Measurements from ENCODE around the gene PHF11. TPM values are rescaled to one million over a fixed set of nuclear protein-coding genes. Genes with fewer than 3 reads are reported as not detected.

The PHF11 gene
- total RNA-seq, 4 donors from 2014 or later = 12.9 to 31.3 (median 19.6) TPM

- peaks cover 0 to 15% (median 0%) of the 10 kb centered on the region in 3 donors for H3K36me3 ChIP-seq
- 91 to 95% methylated on average over 8 of the region's 8 CpGs for WGBS, 2 donors
- no peaks in the 10 kb centered on the region for H3K9me3 ChIP-seq
- no peak overlapping the region for H3K27ac ChIP-seq
- no peak for DNase-seq
- no peak overlapping the region for H3K4me3 ChIP-seq
- H3K27me3 ChIP-seq = no peaks in the 10 kb centered on the region
- TF ChIP-seq POLR2A (IDR thresholded peaks at IDR 0.05) (no peak), CTCF (IDR thresholded peaks at IDR 0.05) (no peak)
- intact Hi-C loops (cut with DNase I) = no loop called here
- H3K4me1 ChIP-seq = peaks cover 0 to 26% (median 0%) of the 10 kb centered on the region in 3 donors
Observed at GRCh38 chr13:49452725-49453457, 42.9 kb upstream of the PHF11 start.

- H3K9me3 ChIP-seq = no peaks in the 10 kb centered on the region
- no peak overlapping the region for H3K4me3 ChIP-seq
- no peak for DNase-seq
- WGBS, 2 donors = 92 to 95% methylated on average over 7 of the region's 7 CpGs
- intact Hi-C loops (cut with DNase I) = no loop called here
- no peak overlapping the region for H3K27ac ChIP-seq
- no peaks in the 10 kb centered on the region for H3K27me3 ChIP-seq
- peaks cover 0 to 21% (median 0%) of the 10 kb centered on the region in 3 donors for H3K4me1 ChIP-seq
- H3K36me3 ChIP-seq = peaks cover 0 to 15% (median 0%) of the 10 kb centered on the region in 3 donors
- TF ChIP-seq CTCF (IDR thresholded peaks at IDR 0.05) (no peak), POLR2A (IDR thresholded peaks at IDR 0.05) (no peak)
Observed at GRCh38 chr13:49453465-49453864, 42.3 kb upstream of the PHF11 start.

GRCh38 chr13:49454388-49455006 lies 41.3 kb upstream of the PHF11 start:
- TF ChIP-seq POLR2A (IDR thresholded peaks at IDR 0.05) = no peak
- no peak for TF ChIP-seq CTCF (IDR thresholded peaks at IDR 0.05)
- intact Hi-C loops (cut with DNase I) = no loop called here
- H3K9me3 ChIP-seq = no peaks in the 10 kb centered on the region
- no peak overlapping the region for H3K4me3 ChIP-seq
- peaks cover 0 to 15% (median 0%) of the 10 kb centered on the region in 3 donors for H3K36me3 ChIP-seq
- H3K27me3 ChIP-seq = no peaks in the 10 kb centered on the region
- H3K4me1 ChIP-seq = peaks cover 0 to 21% (median 0%) of the 10 kb centered on the region in 3 donors
- H3K27ac ChIP-seq = peak overlapping the region in 1 of 4 donors; percentile 14
- DNase-seq = no peak
- 39 to 59% methylated on average over 4 of the region's 4 CpGs for WGBS, 2 donors

- DNase-seq = no peak
- Histone ChIP-seq H3K4me3 (no peak overlapping the region), H3K27me3 (no peaks in the 10 kb centered on the region), H3K9me3 (no peaks in the 10 kb centered on the region), H3K4me1 (peaks cover 0 to 21% (median 0%) of the 10 kb centered on the region in 3 donors), H3K36me3 (peaks cover 0 to 15% (median 0%) of the 10 kb centered on the region in 3 donors), H3K27ac (peak overlapping the region in 2 of 4 donors; percentile 14 to 41)
- TF ChIP-seq POLR2A (IDR thresholded peaks at IDR 0.05) = no peak
- no peak for TF ChIP-seq CTCF (IDR thresholded peaks at IDR 0.05)
- intact Hi-C loops (cut with DNase I) = no loop called here
Observed at GRCh38 chr13:49455007-49455398, 40.8 kb upstream of the PHF11 start.

GRCh38 chr13:49456156-49456555 lies 39.6 kb upstream of the PHF11 start:
- Histone ChIP-seq H3K4me1 (peaks cover 0 to 21% (median 0%) of the 10 kb centered on the region in 3 donors), H3K27ac (no peak overlapping the region), H3K9me3 (no peaks in the 10 kb centered on the region), H3K27me3 (no peaks in the 10 kb centered on the region), H3K36me3 (peaks cover 0 to 25% (median 0%) of the 10 kb centered on the region in 3 donors), H3K4me3 (no peak overlapping the region)
- TF ChIP-seq CTCF (IDR thresholded peaks at IDR 0.05) (no peak), POLR2A (IDR thresholded peaks at IDR 0.05) (no peak)
- intact Hi-C loops (cut with DNase I) = no loop called here
- DNase-seq = no peak
- 86 to 94% methylated on average over 1 of the region's 1 CpG for WGBS, 2 donors
